ENCODE results near the gene FGD4.

GRCh38 chr12:32662665-32663064 lies 263.3 kb downstream of the FGD4 start:
- TF ChIP-seq, protein P1, sequence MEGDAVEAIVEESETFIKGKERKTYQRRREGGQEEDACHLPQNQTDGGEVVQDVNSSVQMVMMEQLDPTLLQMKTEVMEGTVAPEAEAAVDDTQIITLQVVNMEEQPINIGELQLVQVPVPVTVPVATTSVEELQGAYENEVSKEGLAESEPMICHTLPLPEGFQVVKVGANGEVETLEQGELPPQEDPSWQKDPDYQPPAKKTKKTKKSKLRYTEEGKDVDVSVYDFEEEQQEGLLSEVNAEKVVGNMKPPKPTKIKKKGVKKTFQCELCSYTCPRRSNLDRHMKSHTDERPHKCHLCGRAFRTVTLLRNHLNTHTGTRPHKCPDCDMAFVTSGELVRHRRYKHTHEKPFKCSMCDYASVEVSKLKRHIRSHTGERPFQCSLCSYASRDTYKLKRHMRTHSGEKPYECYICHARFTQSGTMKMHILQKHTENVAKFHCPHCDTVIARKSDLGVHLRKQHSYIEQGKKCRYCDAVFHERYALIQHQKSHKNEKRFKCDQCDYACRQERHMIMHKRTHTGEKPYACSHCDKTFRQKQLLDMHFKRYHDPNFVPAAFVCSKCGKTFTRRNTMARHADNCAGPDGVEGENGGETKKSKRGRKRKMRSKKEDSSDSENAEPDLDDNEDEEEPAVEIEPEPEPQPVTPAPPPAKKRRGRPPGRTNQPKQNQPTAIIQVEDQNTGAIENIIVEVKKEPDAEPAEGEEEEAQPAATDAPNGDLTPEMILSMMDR (conservative IDR thresholded peaks at IDR 0.05 in 1 of 2, IDR thresholded peaks at IDR 0.05 in 1 of 2; ENCODE audit: extremely low read depth in 1 of 2, insufficient read depth in 1 of 2, low read depth in 1 of 2, low read length in 2 of 2) = no peak
- no peak for TF ChIP-seq EZH2 (IDR thresholded peaks at IDR 0.05; ENCODE audit: borderline replicate concordance, low read length)
